NCI-H2196 treated with DMSO at 0.1 percent for 48 hours (cell line): ENCODE measurements around the gene SLC17A4.
"Not testable (repeated sequence)": the region's sequence is repeated elsewhere in the genome, so short reads cannot be mapped to it uniquely, and the experiment has no call there.

Source experiments
- DNase-seq: peaks from one replicate; lab custom pipeline; 2025; ENCODE audit not compliant: unreplicated experiment; lab: John Stamatoyannopoulos, UW

SLC17A4 gene

DNA sequence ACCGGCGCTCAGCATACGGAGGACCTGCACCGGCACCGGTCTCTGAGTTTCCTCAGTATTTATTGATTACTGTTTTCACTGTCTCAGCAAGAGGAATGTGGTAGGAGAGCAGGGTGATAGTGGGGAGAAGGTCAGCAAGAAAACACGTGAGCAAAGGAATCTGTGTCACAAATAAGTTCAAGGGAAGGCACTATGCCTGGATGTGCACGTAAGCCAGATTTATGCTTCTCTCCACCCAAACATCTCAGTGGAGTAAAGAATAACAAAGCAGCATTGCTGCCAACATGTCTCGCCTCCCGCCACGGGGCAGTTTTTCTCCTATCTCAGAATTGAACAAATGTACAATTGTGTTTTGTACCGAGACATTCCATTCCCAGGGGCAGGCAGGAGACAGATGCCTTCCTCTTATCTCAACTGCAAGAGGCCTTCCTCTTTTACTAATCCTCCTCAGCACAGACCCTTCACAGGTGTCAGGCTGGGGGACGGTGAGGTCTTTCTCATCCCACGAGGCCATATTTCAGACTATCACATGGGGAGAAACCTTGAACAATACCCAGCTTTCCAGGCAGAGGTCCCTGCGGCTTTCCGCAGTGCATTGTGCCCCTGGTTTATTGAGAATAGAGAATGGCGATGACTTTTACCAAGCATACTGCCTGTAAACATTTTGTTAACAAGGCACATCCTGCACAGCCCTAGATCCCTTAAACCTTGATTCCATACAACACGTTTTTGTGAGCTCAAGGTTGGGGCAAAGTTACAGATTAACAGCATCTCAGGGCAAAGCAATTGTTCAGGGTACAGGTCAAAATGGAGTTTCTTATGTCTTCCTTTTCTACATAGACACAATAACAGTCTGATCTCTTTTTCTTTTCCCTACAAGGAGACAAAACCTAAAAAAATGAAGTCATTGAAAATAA lies 5.7 kb upstream of the SLC17A4 start:
- not testable (repeated sequence) for DNase-seq

GRCh38 chr6:25749837-25750236 lies 4.7 kb upstream of the SLC17A4 start:
- no peak for DNase-seq

GRCh38 chr6:25750906-25751305 lies 3.6 kb upstream of the SLC17A4 start:
- no peak for DNase-seq

GRCh38 chr6:25753079-25753478 lies 1.5 kb upstream of the SLC17A4 start:
- DNase-seq, result no peak

DNA sequence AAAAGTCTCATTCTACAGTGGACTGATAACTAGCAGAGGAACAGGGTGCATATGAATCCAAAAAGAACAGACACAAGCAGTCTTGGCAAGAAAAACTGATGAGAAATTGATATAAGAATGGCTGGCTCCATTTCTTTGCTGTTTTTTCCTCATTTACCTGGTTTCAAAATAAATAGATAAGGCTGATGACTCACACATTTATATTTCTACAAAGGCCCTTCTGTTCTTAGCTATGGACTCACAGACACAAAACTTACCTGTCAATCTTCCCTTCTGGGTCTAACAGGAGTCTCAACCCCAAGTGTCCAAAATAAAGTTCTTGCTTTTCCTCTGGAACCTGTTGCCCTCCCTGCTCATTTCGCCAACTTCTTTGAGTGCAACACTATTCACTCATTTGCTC lies 941 bp downstream of the SLC17A4 start:
- DNase-seq, result no peak

DNA sequence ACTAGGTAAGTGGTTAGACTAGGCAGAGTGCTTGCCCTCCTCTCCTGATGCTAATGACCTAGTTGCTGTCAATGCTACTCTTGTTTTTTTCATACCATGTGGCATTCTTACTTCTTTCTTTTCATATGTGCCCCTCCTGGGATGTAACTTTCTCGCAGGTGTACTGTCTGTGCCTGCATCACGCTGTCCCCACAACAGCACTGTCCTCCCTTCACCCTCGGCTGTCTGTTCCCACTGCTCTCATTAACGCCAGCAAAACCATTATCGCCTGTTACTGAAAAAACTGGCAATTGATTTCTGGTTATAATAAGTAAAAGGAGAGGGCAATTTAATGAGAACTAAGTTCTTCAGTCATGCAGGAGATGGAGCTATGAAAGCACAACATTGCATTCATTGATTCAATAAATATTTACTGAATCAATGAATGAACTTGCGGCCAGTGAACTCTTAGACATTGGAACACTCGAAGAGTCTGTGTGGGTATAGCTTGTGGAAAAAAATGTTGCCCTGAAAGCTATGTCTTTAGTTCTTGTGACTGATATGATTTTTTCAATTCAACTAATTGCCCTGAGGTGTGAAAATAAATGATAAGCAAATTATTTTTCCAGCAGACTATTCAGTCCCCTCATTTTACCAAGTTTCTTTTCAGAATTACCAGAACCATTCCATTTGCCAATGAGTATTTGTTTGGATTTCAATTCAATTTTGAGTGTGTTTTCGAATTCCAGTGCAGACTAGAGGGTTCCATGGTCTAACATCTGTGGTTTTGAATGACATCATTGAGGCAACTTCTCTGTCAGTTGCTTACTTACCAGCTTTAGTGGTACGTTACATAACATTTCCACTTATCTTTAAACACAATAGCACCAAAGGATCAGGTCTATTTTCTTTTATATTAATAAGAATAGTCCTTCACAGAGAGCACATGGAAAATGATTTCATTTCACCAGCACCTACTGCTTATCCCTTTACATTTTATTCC lies 2.1 kb downstream of the SLC17A4 start:
- DNase-seq, result no peak

GRCh38 chr6:25757936-25758642 lies 3.5 kb downstream of the SLC17A4 start:
- no peak for DNase-seq

GRCh38 chr6:25764611-25765010 lies 10.1 kb downstream of the SLC17A4 start:
- DNase-seq, result no peak

DNA sequence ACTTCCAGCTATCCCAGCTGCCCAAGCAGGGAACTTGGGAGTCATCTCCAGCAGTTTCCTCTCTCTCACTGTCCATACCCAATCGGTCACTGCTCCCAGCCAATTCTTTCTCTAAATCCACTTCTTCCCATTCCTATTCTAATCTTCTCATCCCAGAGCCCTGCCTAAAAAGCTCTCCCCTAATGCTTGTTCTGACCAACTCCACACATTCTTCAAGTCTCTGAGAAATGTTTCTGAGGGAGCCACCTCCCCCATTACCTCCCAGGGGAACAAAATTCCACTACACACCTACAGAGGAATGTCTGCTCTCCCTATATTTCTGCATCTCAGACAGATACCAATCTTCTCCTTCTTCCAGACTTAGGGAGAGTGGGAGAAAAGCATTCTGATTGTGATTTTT lies 14.0 kb downstream of the SLC17A4 start:
- DNase-seq, result no peak

DNA sequence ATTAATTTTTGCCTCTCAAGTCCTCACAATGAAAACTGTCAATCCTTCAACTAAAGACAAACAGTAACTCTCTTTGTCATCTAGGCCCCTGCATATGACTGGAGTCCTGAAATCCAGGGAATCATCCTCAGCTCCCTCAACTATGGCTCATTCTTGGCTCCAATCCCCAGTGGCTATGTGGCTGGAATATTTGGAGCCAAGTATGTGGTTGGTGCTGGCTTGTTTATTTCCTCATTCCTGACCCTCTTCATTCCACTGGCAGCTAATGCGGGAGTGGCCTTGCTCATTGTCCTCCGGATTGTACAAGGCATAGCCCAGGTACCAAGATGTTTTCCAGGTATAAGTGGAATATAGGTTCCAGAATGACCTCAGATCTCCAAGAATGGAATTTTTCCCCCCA lies 15.4 kb downstream of the SLC17A4 start:
- no peak for DNase-seq

DNA sequence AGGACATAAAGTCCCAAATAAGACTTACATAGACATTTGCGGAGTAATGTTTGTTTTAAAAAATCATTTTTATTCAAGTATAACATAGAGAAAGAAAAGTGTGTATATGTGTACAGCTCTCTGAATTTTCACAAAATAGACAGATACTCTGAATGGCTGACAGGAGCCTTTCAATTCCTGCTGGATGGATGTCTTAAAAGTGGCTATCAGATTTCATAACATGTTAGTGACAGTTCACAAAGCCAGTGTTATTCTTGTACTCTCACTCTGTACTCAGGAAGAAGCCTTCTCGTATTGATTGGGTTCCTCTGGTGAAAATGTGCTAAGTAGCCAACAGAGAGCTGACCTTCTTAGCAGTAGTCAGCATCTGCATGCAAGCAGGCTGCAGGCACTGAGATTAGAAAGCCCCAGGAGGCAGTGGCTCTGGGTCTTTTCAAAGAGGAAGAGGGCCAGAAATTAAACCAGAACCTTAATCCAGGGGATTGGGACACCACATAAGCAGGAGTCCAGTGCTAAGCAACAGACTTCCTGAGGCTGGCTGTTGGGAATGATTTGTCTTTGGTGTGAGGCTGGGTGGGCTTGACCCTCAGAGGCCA lies 19.7 kb downstream of the SLC17A4 start:
- DNase-seq, result no peak

DNA sequence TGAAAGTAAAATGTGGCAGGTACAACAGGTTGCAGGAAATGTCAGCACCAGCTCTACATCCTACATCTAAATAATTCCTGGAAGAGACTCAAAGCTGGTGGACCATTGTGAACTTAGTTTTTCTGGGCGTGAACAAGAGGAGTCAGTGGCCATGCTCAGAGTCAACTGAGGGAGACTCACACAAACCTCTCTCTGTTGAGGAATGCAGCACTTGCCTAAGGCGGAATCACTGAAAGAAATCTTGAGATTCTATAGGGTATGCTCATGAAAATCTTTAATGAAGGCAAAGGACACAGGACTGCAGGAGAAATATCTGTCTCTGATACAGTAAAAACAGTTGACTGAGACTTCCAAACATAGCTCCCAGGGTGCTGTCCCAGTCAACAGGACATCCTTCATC lies 22.5 kb downstream of the SLC17A4 start:
- DNase-seq, result no peak

DNA sequence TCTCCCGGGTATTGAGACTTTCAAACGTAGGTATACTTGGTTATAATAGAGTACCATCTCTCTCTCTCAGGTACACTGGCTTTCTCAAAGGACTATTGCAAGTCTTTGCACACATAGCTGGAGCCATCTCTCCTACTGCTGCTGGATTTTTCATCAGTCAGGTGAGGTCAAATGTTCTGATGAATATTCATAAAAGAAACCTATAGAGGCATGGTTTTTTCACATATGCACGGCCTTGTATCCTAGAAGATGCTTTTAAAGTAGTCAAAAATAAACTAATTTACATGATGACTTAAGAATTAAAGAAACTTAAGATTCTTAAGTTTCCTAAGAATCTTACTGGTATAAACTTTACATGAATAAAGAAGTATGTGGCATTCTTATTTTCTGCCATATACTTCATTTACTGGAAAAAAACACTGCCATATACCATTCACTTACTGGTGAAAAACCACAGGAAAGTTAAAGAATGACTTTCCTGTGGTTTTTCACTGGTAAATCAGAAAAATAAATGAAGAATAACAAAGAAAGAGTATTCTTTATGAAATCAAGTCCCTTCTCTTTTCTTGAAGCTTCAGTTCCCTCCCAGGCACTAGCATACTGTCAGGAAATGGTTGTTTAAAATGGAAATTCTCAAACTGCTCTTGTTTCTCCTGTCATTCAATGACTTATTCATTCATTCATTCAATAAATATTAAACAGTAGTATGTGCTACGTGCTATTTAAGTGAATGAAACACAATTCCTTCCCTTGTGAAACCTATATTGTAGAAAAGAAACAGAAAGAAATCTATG lies 23.5 kb downstream of the SLC17A4 start:
- no peak for DNase-seq

- no peak for DNase-seq
Measured at GRCh38 chr6:25781134-25781533, 26.6 kb downstream of the SLC17A4 start.

- DNase-seq, result no peak
Measured at GRCh38 chr6:25787428-25787827, 32.9 kb downstream of the SLC17A4 start.

DNA sequence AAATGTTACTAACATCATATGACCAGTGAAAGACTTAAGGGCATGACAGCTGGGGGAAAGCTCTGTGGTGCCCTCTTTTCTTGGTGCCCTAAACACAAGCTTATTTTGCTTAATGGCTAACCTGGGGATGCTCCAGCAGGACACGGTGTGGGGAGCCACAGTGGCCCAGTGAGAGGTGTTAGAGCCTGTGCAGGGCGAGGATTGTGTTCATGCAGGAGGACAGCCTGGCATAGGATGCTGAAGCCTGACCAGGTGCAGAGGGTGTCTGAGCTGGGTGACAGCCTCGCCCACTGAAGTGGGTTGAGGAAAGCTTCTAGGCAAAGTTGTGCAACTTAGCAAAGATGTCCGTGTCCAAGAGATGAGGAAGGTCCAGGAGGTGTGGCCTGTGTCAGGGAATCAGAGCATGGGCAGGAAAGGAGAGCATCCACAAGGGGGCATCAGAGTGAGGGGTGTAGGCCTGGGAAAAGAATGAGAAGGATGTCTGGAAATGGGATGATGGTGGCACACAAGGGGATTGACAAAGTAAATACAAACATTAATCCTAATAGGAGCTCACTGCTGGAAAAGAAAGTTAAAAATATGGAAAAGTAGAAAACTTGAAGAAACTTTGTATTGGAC lies 33.9 kb downstream of the SLC17A4 start:
- no peak for DNase-seq

GRCh38 chr6:25789475-25789874 lies 34.9 kb downstream of the SLC17A4 start:
- no peak for DNase-seq

DNA sequence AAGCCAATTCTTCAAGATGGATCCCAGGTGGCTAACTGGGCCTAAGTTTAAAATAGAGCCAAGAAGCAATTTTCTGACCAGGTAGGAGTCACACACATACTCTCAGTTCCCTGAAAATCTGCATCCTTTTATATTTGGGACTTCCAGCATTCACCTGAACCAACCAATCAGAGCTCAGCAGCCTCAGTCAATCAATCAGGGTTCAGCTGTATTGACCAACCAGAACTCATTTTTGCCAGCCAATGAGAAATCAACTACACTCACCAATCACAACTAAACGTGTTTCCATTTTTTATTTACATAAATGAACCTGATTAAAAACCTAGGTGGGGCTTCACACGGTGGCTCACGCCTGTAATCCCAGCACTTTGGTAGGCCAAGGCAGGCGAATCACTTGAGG lies 37.5 kb downstream of the SLC17A4 start:
- DNase-seq, result no peak

DNA sequence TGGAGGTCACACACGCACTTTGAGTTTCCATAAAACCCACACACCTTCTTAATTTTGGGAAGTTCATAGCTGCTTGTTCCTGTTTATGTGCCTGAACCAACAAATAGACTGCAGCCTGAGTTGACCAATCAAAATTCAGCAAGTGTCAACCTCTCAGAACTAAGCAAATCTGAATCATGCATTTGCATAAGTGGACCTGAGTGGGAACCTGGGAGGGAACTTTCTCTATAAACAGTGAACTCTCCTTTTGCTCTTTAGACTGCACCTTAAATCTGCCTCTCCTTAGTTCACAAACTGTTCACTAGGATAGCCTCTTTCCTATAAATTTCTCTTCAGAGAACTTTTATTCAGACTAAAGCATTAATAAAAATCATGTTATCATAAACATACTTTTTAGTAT lies 39.4 kb downstream of the SLC17A4 start:
- no peak for DNase-seq

GRCh38 chr6:25794784-25795183 lies 40.2 kb downstream of the SLC17A4 start:
- DNase-seq, result no peak
